Measurements from ENCODE around the gene FSTL5.

GRCh38 chr4:161345741-161346140, 818.1 kb downstream of the FSTL5 start:
- TF ChIP-seq CTCF (IDR thresholded peaks at IDR 0.05; ENCODE audit: borderline replicate concordance, extremely low read depth, low read length, poor library complexity, severe bottlenecking) (no peak), EZH2 (IDR thresholded peaks at IDR 0.05; ENCODE audit: borderline replicate concordance, low read depth, low read length, severe bottlenecking) (no peak)

Data from DND-41 (cell line).